ENCODE measurements around the gene FES.

DNA sequence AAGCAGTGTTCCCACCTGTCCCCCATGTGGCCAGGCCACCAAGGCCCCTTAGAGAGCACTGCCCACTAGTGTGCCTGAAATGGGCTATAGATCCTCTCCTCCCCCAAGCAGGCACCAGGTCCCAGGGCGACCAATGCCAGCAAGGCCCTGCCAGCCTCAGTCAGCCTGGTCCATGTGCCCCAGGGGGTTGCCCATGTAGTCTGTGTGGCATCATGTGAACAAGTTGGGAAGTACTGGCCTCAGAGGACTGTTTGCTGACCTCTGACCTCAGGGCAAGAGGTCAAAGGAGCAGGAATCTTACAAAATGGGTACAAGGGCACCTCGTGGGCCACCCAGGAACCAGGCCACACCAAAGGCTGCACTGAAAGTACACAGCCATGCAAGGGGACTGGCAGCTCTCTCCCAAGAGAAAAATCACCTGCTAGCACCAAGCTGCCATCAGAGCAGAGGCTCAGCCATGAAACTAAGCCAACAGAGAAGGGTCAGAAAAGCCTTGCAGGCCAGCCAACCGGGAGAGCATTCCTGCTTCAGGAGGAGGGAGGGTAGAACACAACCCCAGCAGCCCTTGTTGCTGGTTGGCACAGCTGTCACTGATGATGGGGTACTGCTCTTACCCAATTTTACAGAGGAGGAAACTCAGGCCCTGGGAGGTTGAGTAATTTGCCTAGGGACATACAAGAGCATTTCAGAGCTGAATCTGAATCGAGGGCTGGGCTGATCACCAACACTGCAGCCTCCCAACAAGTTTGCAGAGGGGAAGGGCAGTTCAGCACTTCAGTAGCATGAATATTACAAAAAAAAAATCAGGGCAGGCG, 21.1 kb upstream of the FES start:
- TF ChIP-seq, protein P1, sequence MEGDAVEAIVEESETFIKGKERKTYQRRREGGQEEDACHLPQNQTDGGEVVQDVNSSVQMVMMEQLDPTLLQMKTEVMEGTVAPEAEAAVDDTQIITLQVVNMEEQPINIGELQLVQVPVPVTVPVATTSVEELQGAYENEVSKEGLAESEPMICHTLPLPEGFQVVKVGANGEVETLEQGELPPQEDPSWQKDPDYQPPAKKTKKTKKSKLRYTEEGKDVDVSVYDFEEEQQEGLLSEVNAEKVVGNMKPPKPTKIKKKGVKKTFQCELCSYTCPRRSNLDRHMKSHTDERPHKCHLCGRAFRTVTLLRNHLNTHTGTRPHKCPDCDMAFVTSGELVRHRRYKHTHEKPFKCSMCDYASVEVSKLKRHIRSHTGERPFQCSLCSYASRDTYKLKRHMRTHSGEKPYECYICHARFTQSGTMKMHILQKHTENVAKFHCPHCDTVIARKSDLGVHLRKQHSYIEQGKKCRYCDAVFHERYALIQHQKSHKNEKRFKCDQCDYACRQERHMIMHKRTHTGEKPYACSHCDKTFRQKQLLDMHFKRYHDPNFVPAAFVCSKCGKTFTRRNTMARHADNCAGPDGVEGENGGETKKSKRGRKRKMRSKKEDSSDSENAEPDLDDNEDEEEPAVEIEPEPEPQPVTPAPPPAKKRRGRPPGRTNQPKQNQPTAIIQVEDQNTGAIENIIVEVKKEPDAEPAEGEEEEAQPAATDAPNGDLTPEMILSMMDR (IDR thresholded peaks at IDR 0.05; ENCODE audit: poor library complexity, severe bottlenecking) = no peak
- no peak for TF ChIP-seq POLR2AphosphoS5 (IDR thresholded peaks at IDR 0.05)
- TF ChIP-seq MXI1 (conservative IDR thresholded peaks at IDR 0.05; ENCODE audit: poor library complexity, severe bottlenecking) = no peak
- TF ChIP-seq TAF1 (IDR thresholded peaks at IDR 0.05; ENCODE audit: low read depth) = no peak
- TF ChIP-seq, protein P2, sequence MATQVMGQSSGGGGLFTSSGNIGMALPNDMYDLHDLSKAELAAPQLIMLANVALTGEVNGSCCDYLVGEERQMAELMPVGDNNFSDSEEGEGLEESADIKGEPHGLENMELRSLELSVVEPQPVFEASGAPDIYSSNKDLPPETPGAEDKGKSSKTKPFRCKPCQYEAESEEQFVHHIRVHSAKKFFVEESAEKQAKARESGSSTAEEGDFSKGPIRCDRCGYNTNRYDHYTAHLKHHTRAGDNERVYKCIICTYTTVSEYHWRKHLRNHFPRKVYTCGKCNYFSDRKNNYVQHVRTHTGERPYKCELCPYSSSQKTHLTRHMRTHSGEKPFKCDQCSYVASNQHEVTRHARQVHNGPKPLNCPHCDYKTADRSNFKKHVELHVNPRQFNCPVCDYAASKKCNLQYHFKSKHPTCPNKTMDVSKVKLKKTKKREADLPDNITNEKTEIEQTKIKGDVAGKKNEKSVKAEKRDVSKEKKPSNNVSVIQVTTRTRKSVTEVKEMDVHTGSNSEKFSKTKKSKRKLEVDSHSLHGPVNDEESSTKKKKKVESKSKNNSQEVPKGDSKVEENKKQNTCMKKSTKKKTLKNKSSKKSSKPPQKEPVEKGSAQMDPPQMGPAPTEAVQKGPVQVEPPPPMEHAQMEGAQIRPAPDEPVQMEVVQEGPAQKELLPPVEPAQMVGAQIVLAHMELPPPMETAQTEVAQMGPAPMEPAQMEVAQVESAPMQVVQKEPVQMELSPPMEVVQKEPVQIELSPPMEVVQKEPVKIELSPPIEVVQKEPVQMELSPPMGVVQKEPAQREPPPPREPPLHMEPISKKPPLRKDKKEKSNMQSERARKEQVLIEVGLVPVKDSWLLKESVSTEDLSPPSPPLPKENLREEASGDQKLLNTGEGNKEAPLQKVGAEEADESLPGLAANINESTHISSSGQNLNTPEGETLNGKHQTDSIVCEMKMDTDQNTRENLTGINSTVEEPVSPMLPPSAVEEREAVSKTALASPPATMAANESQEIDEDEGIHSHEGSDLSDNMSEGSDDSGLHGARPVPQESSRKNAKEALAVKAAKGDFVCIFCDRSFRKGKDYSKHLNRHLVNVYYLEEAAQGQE (IDR thresholded peaks at IDR 0.05; ENCODE audit: borderline replicate concordance) = no peak
- TF ChIP-seq EP300 (conservative IDR thresholded peaks at IDR 0.05; ENCODE audit: poor library complexity, severe bottlenecking) = no peak
- no peak for TF ChIP-seq EZH2 (IDR thresholded peaks at IDR 0.05; ENCODE audit: borderline replicate concordance, insufficient read depth, low read length, poor library complexity, severe bottlenecking)
- TF ChIP-seq RAD21 (conservative IDR thresholded peaks at IDR 0.05) = no peak
- TF ChIP-seq SMC3 (conservative IDR thresholded peaks at IDR 0.05; ENCODE audit: poor library complexity) = no peak
